H1 (cell line): ENCODE results near the gene ADCY9. TPM values are rescaled to one million over a fixed set of nuclear protein-coding genes. Genes with fewer than 3 reads are reported as not detected.

ENCODE experiments used
- ATF2 ChIP-seq: IDR thresholded peaks from 2 replicates; pipeline ENCODE4 v1.6.1; 2012; ENCODE audit warnings: low read length, inconsistent platforms
- CEBPB ChIP-seq: IDR thresholded peaks from 2 replicates; pipeline ENCODE4 v1.6.1; 2012; ENCODE audit warnings: low read depth, low read length
- CHD2 ChIP-seq: IDR thresholded peaks from 2 replicates; pipeline ENCODE4 v1.6.1; 2012; ENCODE audit warnings: low read length, improper control_type of control experiment
- CHD7 ChIP-seq: fragments of 300-600 bp; sonication (generic); IDR thresholded peaks from 2 replicates; pipeline ENCODE4 v1.7.1; 2012; ENCODE audit warnings: low read length, moderate library complexity, mild to moderate bottlenecking, inconsistent platforms; ENCODE audit not compliant: insufficient replicate concordance
- EGR1 ChIP-seq: IDR thresholded peaks from 2 replicates; pipeline ENCODE4 v1.6.1; 2011; ENCODE audit warnings: low read depth, low read length, borderline replicate concordance
- EP300 ChIP-seq, 2 experiments: IDR thresholded peaks; 1 replicate in 1 of 2; 2 replicates in 1 of 2; pipeline ENCODE4 v1.6.1; 2011 to 2012; ENCODE audit warnings: low read depth in 2 of 2, low read length in 2 of 2, mild to moderate bottlenecking in 2 of 2, borderline replicate concordance in 1 of 2, inconsistent platforms in 1 of 2, moderate library complexity in 1 of 2
- KDM5A ChIP-seq: fragments of 200-600 bp; IDR thresholded peaks from 2 replicates; pipeline ENCODE4 v1.7.1; 2012; ENCODE audit warnings: mild to moderate bottlenecking, low read length, inconsistent platforms, mixed read lengths
- POU5F1 ChIP-seq: IDR thresholded peaks from 2 replicates; pipeline ENCODE4 v1.6.1; 2011; ENCODE audit warnings: low read depth, mild to moderate bottlenecking, low read length, moderate library complexity
- RAD21 ChIP-seq, 2 experiments: IDR thresholded peaks in 1 of 2; conservative IDR thresholded peaks in 1 of 2; 2 replicates each; pipeline ENCODE4 v1.6.1; 2011; ENCODE audit warnings: low read depth in 2 of 2, low read length in 2 of 2, improper control_type of control experiment in 1 of 2, inconsistent platforms in 1 of 2, mild to moderate bottlenecking in 1 of 2, moderate library complexity in 1 of 2
- SIRT6 ChIP-seq: IDR thresholded peaks from one replicate; pipeline ENCODE4 v1.7.1; 2012; ENCODE audit warnings: low read length, inconsistent platforms
- polyA plus RNA-seq, 7 experiments: library from polyadenylated mRNA; depleted of rRNA in 3 of 7; stranded (reverse) in 5 of 7; unstranded in 2 of 7; fragments of >200 nt in 5 of 7; fragments of 200-250 nt in 2 of 7; gene quantifications; 1 replicate in 5 of 7; 2 replicates in 1 of 7; 4 replicates in 1 of 7; pipeline versions ENCODE4 v1.2.1 to v1.2.3, GENCODE V29; 2011 to 2013; ENCODE audit warnings: missing spikeins in 2 of 7, mixed read lengths in 2 of 7
- total RNA-seq: library from RNA; stranded (reverse); fragmentation: NEBNext Ultra II Directional; extraction: Animal tissue kit (Norgen Biotek cat#: 25700); gene quantifications from 2 replicates; pipeline ENCODE4 v1.2.1, GENCODE V29; 2021

Gene ADCY9
- total and polyA plus RNA-seq, 2 of the 8 experiments (the other 6 are each of a cell fraction or from before 2014, with no cell fraction given): 5.4 to 13.1 TPM

- no peak for TF ChIP-seq CHD7
- no peak for TF ChIP-seq CEBPB
- TF ChIP-seq CHD2: no peak
- no peak for TF ChIP-seq EGR1
- no peak for TF ChIP-seq RAD21 (IDR thresholded peaks at IDR 0.05 in 1 of 2, conservative IDR thresholded peaks at IDR 0.05 in 1 of 2; ENCODE audit: low read depth in 2 of 2, low read length in 2 of 2)
- TF ChIP-seq KDM5A: no peak
- TF ChIP-seq SIRT6: no peak
- TF ChIP-seq EP300 (IDR thresholded peaks at IDR 0.05; ENCODE audit: borderline replicate concordance in 1 of 2, low read depth in 2 of 2, low read length in 2 of 2): no peak
- no peak for TF ChIP-seq POU5F1
- no peak for TF ChIP-seq ATF2
These were observed 6.2 kb downstream of the ADCY9 start (continued) for GRCh38 chr16:4110065-4110464.
